Measurements from ENCODE around the gene DNASE1L3. TPM values are rescaled to one million over a fixed set of nuclear protein-coding genes. Genes with fewer than 3 reads are reported as not detected.

Gene DNASE1L3
- polyA plus RNA-seq, 1 donor from 2014 or later, result not detected

- TF ChIP-seq CTCF (IDR thresholded peaks at IDR 0.05; ENCODE audit: poor library complexity, severe bottlenecking), result no peak
- no peak for TF ChIP-seq REST (IDR thresholded peaks at IDR 0.05; ENCODE audit: borderline replicate concordance)
- TF ChIP-seq EP300 (conservative IDR thresholded peaks at IDR 0.05; ENCODE audit: poor library complexity, severe bottlenecking), result no peak
- no peak for TF ChIP-seq SMC3 (conservative IDR thresholded peaks at IDR 0.05; ENCODE audit: poor library complexity)
- TF ChIP-seq RAD21 (conservative IDR thresholded peaks at IDR 0.05), result no peak
- no peak for TF ChIP-seq TAF1 (IDR thresholded peaks at IDR 0.05; ENCODE audit: low read depth)
- no peak for TF ChIP-seq EZH2 (IDR thresholded peaks at IDR 0.05; ENCODE audit: borderline replicate concordance, insufficient read depth, low read length, poor library complexity, severe bottlenecking)
- no peak for TF ChIP-seq POLR2AphosphoS5 (IDR thresholded peaks at IDR 0.05)
- TF ChIP-seq MXI1 (conservative IDR thresholded peaks at IDR 0.05; ENCODE audit: poor library complexity, severe bottlenecking), result no peak
- H4K20me1 ChIP-seq (ENCODE audit: insufficient read depth), result no peaks in the 10 kb centered on the region
- H3K9me2 ChIP-seq (ENCODE audit: insufficient read depth, low read length), result no peaks in the 10 kb centered on the region
- H3F3A ChIP-seq (ENCODE audit: insufficient read depth, low read length, poor library complexity, severe bottlenecking), result no peaks in the 10 kb centered on the region
- H2AFZ ChIP-seq (ENCODE audit: low read depth, low read length), result no peak overlapping the region
- no peaks in the 10 kb centered on the region for H3K9me3 ChIP-seq (ENCODE audit: low read length)
- H3K27me3 ChIP-seq (ENCODE audit: insufficient read depth, low read depth, low read length), result no peaks in the 10 kb centered on the region
- no peaks in the 10 kb centered on the region for H3K36me3 ChIP-seq (ENCODE audit: insufficient read depth, low read length)
- H3K27ac ChIP-seq (ENCODE audit: low read length), result no peak overlapping the region
- H3K4me2 ChIP-seq (ENCODE audit: low read length), result no peak overlapping the region
- no peaks in the 10 kb centered on the region for H3K79me2 ChIP-seq (replicated peaks; ENCODE audit: insufficient read depth, low read length)
- H3K4me3 ChIP-seq (ENCODE audit: low read length), result no peak overlapping the region
- H3K9ac ChIP-seq (ENCODE audit: low read length), result no peak overlapping the region
Observed at GRCh38 chr3:58256511-58256910, 45.7 kb upstream of the DNASE1L3 start.

GRCh38 chr3:58256061-58256460 is 45.3 kb upstream of the DNASE1L3 start:
- H3K79me2 ChIP-seq (replicated peaks; ENCODE audit: insufficient read depth, low read length), result no peaks in the 10 kb centered on the region
- no peaks in the 10 kb centered on the region for H3K27me3 ChIP-seq (ENCODE audit: insufficient read depth, low read depth, low read length)
- H3K9me2 ChIP-seq (ENCODE audit: insufficient read depth, low read length), result no peaks in the 10 kb centered on the region
- no peak overlapping the region for H3K27ac ChIP-seq (ENCODE audit: low read length)
- no peak overlapping the region for H2AFZ ChIP-seq (ENCODE audit: low read depth, low read length)
- no peaks in the 10 kb centered on the region for H3K36me3 ChIP-seq (ENCODE audit: insufficient read depth, low read length)
- no peaks in the 10 kb centered on the region for H3K9me3 ChIP-seq (ENCODE audit: low read length)
- no peak overlapping the region for H3K4me2 ChIP-seq (ENCODE audit: low read length)
- no peaks in the 10 kb centered on the region for H3F3A ChIP-seq (ENCODE audit: insufficient read depth, low read length, poor library complexity, severe bottlenecking)
- H3K4me3 ChIP-seq (ENCODE audit: low read length), result no peak overlapping the region
- H4K20me1 ChIP-seq (ENCODE audit: insufficient read depth), result no peaks in the 10 kb centered on the region
- no peak overlapping the region for H3K9ac ChIP-seq (ENCODE audit: low read length)
- TF ChIP-seq EZH2 (IDR thresholded peaks at IDR 0.05; ENCODE audit: borderline replicate concordance, insufficient read depth, low read length, poor library complexity, severe bottlenecking) (no peak), CTCF (IDR thresholded peaks at IDR 0.05; ENCODE audit: poor library complexity, severe bottlenecking) (no peak), TAF1 (IDR thresholded peaks at IDR 0.05; ENCODE audit: low read depth) (no peak), SMC3 (conservative IDR thresholded peaks at IDR 0.05; ENCODE audit: poor library complexity) (no peak), REST (IDR thresholded peaks at IDR 0.05; ENCODE audit: borderline replicate concordance) (no peak), MXI1 (conservative IDR thresholded peaks at IDR 0.05; ENCODE audit: poor library complexity, severe bottlenecking) (no peak), RAD21 (conservative IDR thresholded peaks at IDR 0.05) (no peak), POLR2AphosphoS5 (IDR thresholded peaks at IDR 0.05) (no peak), EP300 (conservative IDR thresholded peaks at IDR 0.05; ENCODE audit: poor library complexity, severe bottlenecking) (no peak)

Data from neural cell (in vitro differentiated cells).